MCF 10A (cell line): ENCODE results near the gene KCND2. TPM values are rescaled to one million over a fixed set of nuclear protein-coding genes. Genes with fewer than 3 reads are reported as not detected.

Experiments
- BruUV-seq: library from RNA; stranded (reverse); fragments of 400-500 nt; replicated peaks from 2 replicates; lab custom pipeline; 2021; lab: Mats Ljungman, UMichigan
- CTCF ChIA-PET: fragments of 300-600 bp; sonication (Branson Sonifier 250); formaldehyde crosslinking; extraction: SDS; loops from one replicate; lab custom pipeline; 2021; ENCODE audit warnings: antibody characterized with exemption, inconsistent platforms; lab: Yijun Ruan, JAX
- POLR2A ChIA-PET: fragments of 300-600, 350-650 bp; sonication (Branson Sonifier 250); formaldehyde crosslinking; extraction: SDS; loops from one replicate; lab custom pipeline; 2020; ENCODE audit warnings: antibody characterized with exemption, inconsistent platforms; lab: Yijun Ruan, JAX
- DNase-seq: peaks from one replicate; pipeline ENCODE4 v3.0.0-alpha.2; 2018; ENCODE audit not compliant: unreplicated experiment
- H3K27ac Mint-ChIP-seq: one replicate; pipeline ENCODE4 v1.8.0; 2022; ENCODE audit warnings: mild to moderate bottlenecking, low read depth, mixed read lengths; ENCODE audit not compliant: unreplicated experiment
- H3K27me3 Mint-ChIP-seq: one replicate; pipeline ENCODE4 v1.8.0; 2022; ENCODE audit warnings: mixed read lengths; ENCODE audit not compliant: insufficient read depth, unreplicated experiment
- H3K36me3 Mint-ChIP-seq: one replicate; pipeline ENCODE4 v1.8.0; 2022; ENCODE audit warnings: mild to moderate bottlenecking, moderate library complexity, mixed read lengths; ENCODE audit not compliant: insufficient read depth, unreplicated experiment
- H3K4me1 Mint-ChIP-seq: one replicate; pipeline ENCODE4 v1.8.0; 2022; ENCODE audit warnings: mixed read lengths; ENCODE audit not compliant: insufficient read depth, unreplicated experiment
- H3K4me3 Mint-ChIP-seq: one replicate; pipeline ENCODE4 v1.8.0; 2022; ENCODE audit warnings: mild to moderate bottlenecking, moderate library complexity, mixed read lengths; ENCODE audit not compliant: unreplicated experiment
- H3K9me3 Mint-ChIP-seq: one replicate; pipeline ENCODE4 v1.8.0; 2022; ENCODE audit warnings: mixed read lengths; ENCODE audit not compliant: unreplicated experiment
- intact Hi-C: fragments of 100-400 bp; cut with micrococcal nuclease; formaldehyde crosslinking; loops from 2 replicates; pipeline ENCODE4 v1.14.1; 2022
- total RNA-seq: library from RNA; stranded (reverse); gene quantifications from 2 replicates; pipeline ENCODE4 v1.2.3, GENCODE V29; 2022
- TF ChIP-seq, protein P1 (sequence below): fragments of 200-600 bp; IDR thresholded peaks from one replicate; pipeline ENCODE4 v1.8.0; 2022; ENCODE audit warnings: antibody characterized with exemption, mild to moderate bottlenecking; ENCODE audit not compliant: unreplicated experiment

KCND2 gene
- total RNA-seq, 1 experiment from 2014 or later: not detected

- Mint-ChIP-seq H3K27me3 (peaks cover 52% of the 10 kb centered on the region), H3K4me3 (no peak overlapping the region), H3K36me3 (no peaks in the 10 kb centered on the region), H3K4me1 (no peaks in the 10 kb centered on the region), H3K9me3 (no peaks in the 10 kb centered on the region), H3K27ac (no peak overlapping the region)
- ChIA-PET POLR2A (no interaction called here), CTCF (interaction anchor here (0.5 to 0.6 kb wide), 2 partner anchors 16 to 941 kb away, joined by 3 to 4 read pairs; no protein-coding TSS in a partner anchor)
- TF ChIP-seq, protein P1, sequence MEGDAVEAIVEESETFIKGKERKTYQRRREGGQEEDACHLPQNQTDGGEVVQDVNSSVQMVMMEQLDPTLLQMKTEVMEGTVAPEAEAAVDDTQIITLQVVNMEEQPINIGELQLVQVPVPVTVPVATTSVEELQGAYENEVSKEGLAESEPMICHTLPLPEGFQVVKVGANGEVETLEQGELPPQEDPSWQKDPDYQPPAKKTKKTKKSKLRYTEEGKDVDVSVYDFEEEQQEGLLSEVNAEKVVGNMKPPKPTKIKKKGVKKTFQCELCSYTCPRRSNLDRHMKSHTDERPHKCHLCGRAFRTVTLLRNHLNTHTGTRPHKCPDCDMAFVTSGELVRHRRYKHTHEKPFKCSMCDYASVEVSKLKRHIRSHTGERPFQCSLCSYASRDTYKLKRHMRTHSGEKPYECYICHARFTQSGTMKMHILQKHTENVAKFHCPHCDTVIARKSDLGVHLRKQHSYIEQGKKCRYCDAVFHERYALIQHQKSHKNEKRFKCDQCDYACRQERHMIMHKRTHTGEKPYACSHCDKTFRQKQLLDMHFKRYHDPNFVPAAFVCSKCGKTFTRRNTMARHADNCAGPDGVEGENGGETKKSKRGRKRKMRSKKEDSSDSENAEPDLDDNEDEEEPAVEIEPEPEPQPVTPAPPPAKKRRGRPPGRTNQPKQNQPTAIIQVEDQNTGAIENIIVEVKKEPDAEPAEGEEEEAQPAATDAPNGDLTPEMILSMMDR: no peak
- intact Hi-C loops: no loop called here
- BruUV-seq: no TSS peak
- no peak for DNase-seq
Observed at GRCh38 chr7:120320218-120320961, 47.4 kb downstream of the KCND2 start.

- Mint-ChIP-seq H3K4me3 (no peak overlapping the region), H3K36me3 (no peaks in the 10 kb centered on the region), H3K4me1 (no peaks in the 10 kb centered on the region), H3K27ac (no peak overlapping the region), H3K9me3 (no peaks in the 10 kb centered on the region), H3K27me3 (peaks cover 33% of the 10 kb centered on the region)
- POLR2A ChIA-PET: no interaction called here
- intact Hi-C loops: no loop called here
- TF ChIP-seq, protein P1: no peak
- BruUV-seq: no TSS peak
- CTCF ChIA-PET: no interaction called here
- no peak for DNase-seq
Observed at GRCh38 chr7:120327054-120327453, 54.1 kb downstream of the KCND2 start.

GRCh38 chr7:120332433-120332832 is 59.5 kb downstream of the KCND2 start:
- no peak overlapping the region for H3K27ac Mint-ChIP-seq
- TF ChIP-seq, protein P1: no peak
- no peaks in the 10 kb centered on the region for H3K36me3 Mint-ChIP-seq
- no peak for DNase-seq
- peaks cover 60% of the 10 kb centered on the region for H3K27me3 Mint-ChIP-seq
- H3K9me3 Mint-ChIP-seq: no peaks in the 10 kb centered on the region
- intact Hi-C loops: loop anchor here (10.0 kb wide), 1 partner anchor 222 kb away; no protein-coding TSS in a partner anchor
- no peak overlapping the region for H3K4me3 Mint-ChIP-seq
- BruUV-seq: no TSS peak
- CTCF ChIA-PET: no interaction called here
- POLR2A ChIA-PET: no interaction called here
- no peaks in the 10 kb centered on the region for H3K4me1 Mint-ChIP-seq

- no peaks in the 10 kb centered on the region for H3K4me1 Mint-ChIP-seq
- no peaks in the 10 kb centered on the region for H3K9me3 Mint-ChIP-seq
- no peak overlapping the region for H3K4me3 Mint-ChIP-seq
- TF ChIP-seq, protein P1: no peak
- no peak for DNase-seq
- intact Hi-C loops: loop anchor here (10.0 kb wide), 1 partner anchor 220 kb away; no protein-coding TSS in a partner anchor
- H3K27ac Mint-ChIP-seq: no peak overlapping the region
- no TSS peak for BruUV-seq
- no peaks in the 10 kb centered on the region for H3K36me3 Mint-ChIP-seq
- POLR2A ChIA-PET: no interaction called here
- CTCF ChIA-PET: no interaction called here
- H3K27me3 Mint-ChIP-seq: peaks cover 43% of the 10 kb centered on the region
Observed at GRCh38 chr7:120334475-120334874, 61.5 kb downstream of the KCND2 start.
